Stimulated activated CD4-positive, alpha-beta T cell treated with anti-CD3 and anti-CD28 coated beads, Interleukin-1b, Interleukin-23, amount 100 ng/mL, for 48 hours (primary cell): ENCODE measurements around the gene PTMS.

Experiments used
- DNase-seq: peaks from one replicate; pipeline ENCODE4 v3.0.0-alpha.2; 2020

Gene PTMS

DNA sequence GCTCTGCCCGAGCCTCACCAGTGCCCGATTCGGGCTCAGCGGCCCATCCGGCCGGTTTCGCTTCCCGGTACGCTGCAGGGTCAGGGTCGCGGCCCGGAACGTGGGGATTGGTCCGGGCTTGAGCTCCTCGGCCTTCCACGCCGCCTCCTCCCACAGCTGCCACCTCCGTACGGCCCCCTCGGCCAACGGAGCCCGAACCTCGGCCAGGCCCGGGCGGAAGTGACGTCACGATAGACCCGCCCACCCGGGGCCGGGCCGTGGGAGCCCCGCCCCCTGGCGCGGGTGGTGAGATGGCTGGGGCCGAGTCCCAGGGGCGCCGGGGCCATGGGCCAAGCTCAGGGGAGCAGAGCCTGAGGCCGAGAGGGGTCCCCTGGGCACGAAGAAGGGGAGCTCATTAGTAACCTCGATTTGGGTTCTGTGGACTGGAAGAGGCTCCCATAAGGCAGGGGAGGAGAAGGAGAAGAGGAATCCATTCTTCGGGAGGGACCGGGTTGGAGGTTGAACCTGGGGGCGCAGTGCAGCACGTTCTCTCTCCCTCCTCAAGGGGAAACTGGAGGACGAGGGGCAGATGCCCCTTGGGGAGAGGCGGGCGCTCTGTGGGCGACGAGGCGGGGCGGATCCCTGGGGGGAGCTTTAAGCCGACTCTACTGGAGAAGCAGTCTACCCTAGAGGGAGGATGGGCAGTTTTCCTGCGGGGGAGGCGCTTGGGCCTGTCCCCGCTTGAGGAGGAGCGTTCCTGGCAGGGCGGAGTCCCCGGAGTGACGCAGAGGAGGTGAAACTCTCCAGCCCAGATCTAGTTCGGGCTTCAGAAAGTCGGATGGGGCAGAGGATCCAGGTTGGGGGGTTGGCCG lies 13.0 kb upstream of the PTMS start, which contains the start of gene MLF2:
MLF2 (minus strand) TSS at position 221 of the 851 bp plus-strand sequence. CDS start 807 bp downstream, outside the sequence.
- peak; percentile 98 for DNase-seq

DNA sequence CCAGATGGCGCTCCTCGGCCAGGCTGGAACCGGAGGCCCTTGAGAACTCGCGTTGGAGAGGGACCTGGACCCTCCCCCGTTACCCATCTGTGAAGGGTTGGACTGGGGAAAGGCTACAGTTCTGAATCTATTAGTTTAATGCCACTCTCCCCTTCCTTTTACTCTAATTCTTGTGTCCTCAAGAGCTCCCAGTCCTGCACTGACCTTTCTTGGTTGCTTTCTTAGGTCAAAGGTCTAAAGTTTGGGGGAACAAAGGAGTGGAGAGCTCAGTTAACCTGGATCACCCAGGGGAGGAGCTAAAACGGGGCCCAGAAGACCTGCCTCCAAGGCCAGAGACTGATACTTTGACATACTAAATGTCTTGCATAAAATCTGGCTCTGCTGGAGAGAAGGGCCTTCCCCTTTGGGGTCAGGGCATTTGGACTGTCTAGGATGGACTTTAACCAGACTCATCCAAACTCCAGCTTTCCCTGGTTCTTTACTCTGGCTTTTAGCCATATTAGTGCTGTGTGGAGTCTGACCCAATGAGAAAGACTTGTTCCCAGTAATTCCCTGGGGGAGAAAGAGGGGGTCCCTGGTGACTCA lies 12.3 kb upstream of the PTMS start:
- DNase-seq = no peak

DNA sequence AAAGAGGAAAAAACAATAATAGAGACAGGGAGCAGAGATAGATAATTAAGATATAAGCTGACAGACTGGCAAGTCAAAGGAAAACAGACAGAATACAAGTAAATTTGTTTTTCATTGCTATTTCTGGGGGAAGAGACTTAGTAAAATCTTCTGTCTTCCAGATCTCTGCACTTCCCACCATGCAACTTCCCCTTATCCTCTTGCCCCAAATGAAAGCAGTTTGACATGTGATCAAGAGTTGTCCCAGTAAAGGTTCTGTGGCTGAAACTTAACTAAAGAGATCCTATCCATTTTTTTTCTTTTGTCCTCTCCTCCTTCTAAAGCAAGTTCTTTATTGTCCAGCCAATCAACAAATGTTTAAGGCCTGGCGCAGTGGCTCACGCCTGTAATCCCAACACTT lies 11.8 kb upstream of the PTMS start:
- no peak for DNase-seq

DNA sequence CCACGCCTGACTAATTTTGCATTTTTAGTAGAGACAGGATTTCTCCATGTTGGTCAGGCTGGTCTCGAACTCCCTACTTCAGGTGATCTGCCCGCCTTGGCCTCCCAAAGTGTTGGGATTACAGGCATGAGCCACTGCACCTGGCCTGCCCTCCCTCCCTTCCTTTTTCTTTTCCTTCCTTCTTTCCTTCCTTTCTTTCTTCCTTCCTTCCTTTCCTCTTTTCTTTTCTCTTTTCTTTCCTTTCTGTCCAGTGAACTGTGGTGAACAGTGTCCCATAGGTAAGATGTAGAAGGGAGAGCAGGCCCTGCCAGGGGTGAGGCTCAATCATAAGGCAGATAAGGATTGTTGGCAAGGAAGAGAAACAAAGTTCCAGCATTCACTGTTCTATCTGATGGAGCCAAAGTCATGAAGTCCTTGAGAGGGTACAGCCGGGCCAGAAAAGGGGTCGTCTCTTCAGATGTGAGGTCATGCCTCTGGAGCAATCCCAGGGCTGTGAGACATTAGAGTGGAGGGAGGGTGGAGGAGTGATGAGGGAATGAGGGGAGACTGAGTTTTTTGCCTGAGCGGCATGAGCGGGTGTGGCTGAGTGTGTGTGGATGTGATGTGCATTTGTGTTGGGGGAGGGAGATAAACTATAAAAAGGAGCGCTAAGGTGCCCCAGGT lies 9.0 kb upstream of the PTMS start:
- DNase-seq = no peak

DNA sequence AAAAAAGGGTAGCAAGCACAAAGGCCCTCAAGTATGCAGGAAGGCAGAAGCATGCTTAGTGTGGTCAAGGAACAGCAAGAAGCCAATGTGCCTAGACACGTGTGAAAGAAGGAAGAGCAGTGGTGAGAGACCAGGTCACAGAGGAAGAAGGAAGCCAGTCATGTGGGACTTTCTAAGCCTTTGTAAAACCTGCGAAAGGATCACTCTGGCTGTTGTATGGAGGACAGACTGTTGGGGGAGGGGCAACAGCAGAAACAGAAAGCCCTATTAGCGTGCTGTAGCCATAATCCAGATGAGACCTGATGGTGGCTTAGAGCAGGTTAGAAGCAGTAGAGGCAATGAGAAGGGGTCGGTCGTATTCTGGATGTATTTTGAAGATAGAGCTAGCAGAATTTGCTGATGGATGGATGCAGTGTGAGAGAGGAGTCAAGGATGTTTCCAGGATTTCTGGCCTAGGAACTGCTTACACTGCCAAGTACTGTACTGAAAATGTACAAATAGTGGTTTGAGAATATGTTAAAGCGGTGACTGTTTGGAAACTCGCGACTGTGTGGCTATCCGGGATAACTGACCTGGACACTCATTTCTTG lies 7.6 kb upstream of the PTMS start:
- no peak for DNase-seq

DNA sequence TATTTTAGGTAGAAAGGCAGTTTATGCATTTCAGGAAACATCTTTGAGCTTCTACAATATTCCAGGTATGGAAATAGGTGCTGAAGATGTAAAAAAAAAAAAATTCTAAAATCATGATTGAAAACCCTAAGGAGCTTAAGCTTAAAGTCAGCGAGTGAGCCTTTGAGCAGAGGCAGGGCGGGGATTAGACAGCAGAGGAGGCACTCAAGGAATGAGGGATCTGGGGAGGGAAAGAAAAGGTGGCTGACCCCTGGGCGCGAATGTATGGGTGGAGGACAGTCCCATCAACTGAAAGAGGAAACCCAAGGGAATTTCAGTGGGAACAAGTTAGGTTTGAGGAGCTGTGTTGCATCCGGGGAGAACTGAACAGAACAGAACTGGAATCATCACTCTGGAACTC lies 6.4 kb upstream of the PTMS start:
- DNase-seq = no peak

DNA sequence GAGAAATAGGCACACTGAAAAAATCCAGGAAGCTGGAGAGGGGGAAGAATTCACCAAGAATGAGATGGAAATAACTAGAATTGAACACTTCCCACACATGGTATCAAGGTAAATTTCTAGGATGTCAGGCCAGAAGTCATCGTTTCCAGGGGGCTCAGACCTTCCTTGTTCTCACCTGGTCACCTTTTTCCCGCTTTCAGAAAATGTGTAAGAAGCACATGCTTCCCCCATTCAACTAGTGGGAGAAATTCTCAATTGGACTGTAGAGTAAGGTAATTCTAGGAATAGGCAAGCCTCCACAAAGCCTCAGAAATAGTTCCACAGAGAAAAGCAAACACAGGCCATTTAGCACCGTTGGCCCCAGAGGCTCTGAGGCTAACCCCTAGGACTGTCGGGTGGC lies 2.8 kb upstream of the PTMS start:
- DNase-seq = no peak

DNA sequence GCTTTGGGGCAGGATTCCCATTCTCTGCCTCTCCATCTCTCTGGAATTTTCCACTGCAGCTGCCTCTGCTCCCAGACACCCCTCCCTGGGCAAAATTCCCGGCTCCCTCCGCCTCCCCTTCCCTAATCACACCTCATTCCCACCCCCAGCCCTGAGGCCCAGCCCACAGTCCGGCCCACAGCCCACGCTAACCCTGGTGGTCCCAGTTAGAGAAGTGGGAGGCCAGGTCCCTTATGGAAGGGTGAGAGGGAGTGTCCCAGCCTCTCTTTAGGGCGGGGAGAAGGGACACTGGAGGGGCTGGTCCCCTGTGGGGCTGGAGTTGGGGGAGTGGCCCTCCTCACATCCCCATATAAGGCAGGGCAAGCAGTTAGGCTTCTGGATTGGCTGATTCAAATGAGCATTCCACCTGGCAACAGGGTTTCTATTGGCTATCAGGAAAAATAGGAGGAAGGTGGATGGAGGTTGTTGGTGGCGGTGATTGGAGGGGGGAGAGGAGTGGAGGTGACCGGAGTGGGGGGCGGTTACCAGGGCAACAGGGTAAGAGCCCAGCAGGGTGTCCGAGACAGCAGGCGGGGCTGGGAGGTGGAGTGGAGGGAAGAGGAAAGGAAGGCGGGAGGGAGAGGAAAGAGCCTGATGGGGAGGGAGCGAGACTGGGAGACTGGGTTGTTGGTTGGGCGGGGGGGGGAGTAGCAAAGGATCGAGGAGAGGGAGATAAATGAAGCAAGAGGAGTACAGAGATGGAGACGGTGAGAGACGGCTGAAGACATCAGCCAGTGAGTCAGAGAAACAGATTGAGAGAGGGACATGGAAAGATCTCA lies 1.9 kb upstream of the PTMS start:
- peak; percentile 64 for DNase-seq

DNA sequence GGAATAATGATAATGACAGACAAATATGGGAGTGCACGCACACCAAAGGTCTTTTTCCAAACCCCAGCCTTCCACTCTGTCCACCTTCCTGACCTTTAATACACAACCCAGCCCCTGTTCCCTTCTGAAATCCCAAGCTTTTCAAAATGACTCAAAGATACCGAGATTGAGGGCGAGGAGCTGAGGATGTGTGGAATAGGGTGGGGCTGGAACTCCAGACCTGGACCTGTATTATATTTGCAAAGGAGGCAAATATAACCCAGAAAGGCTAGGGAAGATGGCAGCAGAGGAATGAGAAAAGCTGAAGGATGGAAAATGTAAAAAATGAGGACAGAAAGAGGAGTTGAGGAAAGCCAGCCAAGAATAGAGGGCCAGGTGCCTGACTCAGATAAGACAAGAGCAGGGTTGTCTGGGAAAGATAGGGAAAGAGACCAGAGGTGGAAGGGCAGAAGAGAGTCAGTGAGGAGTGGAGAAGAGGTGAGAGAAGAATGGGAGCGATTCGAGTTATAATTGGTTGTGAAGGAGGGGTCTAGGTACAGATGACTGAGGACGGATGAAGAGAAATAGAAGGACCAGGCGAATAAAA lies 1.0 kb upstream of the PTMS start:
- no peak for DNase-seq

DNA sequence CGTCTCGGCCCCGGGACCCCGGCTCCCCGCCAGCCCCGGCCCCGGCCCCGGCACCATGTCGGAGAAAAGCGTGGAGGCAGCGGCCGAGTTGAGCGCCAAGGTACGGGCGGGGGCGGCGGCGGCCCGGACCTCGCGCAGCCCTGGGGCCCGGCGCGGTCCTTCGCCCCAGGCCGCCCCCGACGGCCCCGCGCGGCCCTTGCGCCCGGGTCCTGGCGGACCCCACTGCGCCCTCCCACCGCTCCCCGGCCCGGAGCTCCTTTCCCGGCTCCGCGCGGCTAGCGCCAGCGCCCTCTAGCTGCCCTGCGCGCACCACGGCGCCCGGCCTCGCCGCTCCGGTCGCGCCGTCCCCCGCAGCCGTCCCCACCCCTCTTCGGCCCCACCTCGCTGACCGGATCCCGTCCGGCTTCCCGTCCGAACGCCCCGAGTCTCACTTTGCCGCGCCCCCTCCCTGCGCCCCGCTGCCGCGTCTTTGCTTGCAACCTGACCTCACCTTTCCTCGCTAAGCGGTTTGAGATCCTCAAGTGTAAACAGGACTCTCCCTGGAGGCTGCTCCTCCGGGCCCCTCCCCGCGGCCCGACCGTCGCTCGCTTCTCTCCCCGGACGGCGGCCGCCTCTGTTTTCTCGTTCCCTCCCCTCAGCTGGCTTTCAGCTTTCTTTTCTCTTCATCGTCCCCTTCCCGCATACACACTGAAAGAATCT lies 637 bp downstream of the PTMS start:
- no peak for DNase-seq

DNA sequence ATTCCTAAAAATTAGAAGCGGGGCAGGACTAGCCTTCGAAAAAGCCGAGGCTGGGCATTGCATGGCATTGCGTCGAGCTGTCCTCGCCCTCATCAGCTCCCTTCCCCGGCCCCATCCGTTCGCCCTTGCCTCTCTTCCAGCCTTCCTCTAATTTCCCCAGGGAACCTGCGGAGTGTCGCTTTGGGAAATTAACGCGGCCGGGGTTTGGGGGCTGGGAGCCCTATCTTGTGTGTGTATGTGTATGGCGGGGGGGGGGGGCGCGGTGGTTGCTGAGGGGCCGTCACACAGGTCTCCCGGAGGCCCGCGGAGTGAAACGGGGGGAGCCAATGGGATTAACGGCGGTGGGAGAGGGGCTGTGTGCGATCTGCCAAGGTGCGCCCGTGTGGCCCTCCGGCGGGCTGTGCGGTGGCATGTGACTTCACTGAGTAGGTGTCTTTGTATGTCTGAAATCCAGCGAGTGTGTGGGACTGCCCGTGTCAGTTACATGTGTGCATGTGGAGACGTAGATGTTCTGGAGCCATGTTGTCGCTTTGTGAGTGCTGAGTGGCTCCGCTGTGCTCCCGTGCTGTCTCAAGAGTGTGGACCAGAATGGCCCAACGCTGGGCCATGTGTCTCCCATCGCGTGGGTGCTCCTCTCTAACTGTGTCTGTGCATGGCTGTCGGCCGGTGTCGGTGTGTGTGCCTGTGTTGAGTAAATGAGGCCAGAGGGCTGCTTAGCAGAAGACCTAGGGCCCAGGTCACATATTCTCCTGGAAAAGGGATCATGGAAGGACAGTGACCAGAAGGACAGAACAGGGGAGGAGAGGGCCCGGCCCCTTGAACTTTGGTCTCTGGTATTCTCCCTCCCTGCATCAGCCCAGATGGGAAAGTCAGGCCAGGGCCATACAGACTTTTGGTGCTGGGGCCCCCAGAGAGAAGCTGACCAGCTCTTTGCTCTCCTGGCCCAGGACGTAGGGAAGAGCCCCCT lies 1.5 kb downstream of the PTMS start:
- DNase-seq = no peak

DNA sequence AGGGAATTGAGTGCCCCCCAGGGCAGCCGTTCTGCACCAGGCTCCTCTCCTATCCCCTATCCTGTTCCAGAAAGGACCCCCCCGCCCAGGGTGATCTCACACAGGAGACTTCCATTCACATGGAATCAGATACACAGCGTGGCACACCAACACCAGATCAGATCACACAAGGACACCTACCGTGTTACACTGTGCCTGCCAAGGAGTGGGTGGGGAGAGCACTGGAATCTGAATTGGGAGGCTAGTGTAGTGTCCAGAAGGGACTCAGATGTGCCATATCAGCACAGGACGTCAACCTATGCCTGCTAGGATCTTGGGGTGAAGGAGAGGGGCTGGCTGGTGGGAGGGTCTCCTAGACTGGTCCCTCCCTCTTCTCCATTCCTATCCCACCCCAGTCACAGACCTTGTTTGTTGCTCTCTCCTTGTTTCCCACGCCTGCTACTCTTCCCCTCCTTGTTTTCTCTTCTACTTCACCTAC lies 2.3 kb downstream of the PTMS start:
- no peak for DNase-seq

DNA sequence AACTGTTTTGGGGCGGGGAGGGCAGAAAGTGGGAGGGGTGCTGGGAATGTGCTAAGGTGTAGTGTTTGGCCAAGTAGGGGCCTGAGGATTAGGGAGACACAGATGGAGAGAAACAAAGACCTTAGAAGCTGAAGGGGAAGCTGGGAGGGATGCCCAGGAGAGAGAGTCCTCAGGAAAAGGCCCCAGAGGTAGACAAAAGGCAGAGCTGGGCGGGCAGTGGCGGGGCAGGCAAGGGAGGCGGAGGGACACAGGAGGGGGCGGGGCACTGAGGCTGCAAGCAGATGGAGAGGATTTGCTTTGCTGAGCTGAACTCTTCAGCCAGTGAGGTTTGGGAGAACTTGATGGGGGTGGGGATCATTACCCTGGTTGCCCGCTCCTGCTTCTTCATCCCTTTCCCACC lies 2.8 kb downstream of the PTMS start:
- DNase-seq = no peak

DNA sequence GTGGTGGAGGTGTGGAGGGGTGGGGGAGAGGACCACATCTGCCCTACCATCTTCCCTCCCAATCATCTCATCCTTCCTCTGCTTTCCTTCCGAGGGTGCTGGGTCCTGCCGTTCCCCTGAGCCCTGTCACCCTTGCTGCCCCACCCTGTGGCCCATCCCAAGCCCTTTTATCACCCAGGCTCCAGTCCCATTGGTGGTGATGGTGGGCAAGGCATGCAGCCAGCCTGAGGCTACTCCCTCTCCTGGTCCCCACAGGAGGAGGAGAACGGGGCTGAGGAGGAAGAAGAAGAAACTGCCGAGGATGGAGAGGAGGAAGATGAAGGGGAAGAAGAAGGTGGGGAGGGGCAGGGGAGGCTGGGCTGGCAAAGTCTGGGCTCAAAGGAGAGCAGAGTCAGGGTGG lies 3.5 kb downstream of the PTMS start:
- no peak for DNase-seq

DNA sequence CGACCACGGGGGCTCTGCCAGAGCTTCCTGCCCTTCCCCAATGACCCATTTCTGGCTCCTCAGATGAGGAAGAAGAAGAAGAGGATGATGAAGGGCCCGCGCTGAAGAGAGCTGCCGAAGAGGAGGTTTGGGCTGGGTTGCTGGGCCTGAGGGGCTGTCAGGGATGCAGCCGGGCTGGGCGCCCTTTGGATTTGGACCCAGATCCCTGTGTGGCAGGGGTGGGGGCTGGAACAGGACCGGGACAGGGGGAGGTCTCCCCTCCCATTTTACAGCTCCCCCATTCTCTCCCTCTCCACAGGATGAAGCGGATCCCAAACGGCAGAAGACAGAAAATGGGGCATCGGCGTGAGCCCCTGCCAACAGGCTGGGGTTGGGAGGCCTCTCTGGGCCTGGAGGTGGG lies 3.9 kb downstream of the PTMS start:
- no peak for DNase-seq

DNA sequence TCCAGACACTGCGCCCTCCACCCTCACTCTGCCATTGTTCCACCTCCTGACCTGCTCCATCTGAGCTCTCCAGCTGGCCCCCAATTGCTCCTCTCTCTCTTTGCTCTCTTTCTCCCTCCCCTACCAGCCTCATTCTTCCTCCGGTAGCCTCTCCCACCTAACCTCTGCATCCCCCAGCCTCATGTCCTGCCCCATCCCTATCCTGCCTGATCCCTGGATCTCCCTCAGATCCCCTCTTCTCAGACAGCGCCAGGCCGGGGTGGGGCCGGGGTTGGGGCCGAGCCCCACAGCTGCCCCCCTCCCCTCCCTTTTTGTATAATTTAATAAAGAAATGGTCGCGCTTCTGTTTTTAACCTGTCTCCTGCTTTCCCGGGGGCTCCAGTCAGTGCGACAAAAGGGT lies 4.4 kb downstream of the PTMS start:
- no peak for DNase-seq

DNA sequence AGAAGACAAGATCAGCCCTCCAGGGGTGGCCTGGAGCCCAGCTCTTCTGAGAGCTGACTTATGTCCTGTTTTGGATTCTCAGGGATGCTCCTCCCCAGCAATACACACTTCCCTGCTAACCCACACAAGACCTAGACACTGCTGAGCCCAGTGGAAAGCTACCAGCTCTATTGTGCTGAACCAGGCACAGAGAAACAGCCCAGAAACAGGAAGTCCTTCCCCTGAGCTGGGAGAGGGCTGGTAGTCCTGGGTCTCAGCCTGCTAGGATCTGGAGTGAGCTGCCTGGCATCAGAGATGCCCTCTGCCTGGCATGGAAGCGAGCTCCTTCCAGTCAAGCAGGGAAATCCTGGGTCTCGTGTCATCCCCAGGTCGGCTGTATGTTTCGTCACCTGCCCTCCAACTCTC lies 4.9 kb downstream of the PTMS start:
- no peak for DNase-seq

DNA sequence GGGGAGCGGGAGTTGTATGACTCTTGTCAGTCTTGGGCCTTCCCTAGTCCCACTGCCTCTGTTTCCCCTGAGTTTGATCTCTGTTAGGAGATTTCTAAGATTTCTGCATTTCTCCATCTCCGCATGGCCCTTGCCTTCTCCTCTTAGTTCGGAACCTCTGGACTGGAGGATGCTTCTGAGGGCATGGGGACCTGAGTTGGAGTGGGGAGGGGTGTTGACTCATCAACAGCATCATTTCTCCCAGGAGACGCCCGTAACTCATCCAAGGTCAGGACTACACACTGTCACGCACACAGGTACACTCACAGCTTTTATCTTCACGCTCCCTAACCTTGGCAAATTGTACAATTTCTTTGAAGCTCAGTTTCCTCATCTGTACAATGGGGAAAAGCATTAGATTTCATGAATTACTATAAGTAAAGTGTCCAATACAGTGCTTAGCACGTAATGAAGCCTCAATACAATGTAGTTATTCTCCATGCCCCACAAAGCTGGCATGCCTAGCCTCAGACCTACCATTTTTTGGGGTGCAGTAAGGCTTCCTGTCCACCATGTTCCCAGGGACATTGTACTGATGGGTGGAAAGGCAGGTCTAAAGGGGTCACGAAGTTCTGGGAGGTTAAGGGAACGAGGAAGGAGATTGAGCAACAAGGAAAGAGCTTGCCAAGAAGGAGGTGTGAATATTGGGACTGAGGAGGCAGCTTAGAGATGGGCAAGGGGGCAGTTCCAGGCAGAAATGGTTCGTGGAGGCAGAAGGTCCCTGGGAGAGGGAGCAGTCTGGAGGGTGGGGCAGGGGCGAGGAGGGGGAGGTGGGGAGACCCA lies 5.6 kb downstream of the PTMS start:
- no peak for DNase-seq

DNA sequence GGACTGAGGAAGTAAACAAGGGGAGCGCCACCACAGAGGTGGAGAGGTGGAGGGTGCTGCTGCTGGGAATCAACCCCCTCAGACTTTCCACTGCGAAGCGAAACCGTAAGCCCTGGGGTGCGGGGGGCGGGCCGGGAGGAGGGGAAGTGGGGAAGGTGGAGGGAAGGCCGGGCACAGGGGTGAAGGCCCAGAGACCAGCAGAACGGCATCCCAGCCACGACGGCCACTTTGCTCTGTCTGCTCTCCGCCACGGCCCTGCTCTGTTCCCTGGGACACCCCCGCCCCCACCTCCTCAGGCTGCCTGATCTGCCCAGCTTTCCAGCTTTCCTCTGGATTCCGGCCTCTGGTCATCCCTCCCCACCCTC lies 6.2 kb downstream of the PTMS start, which contains the start of gene LAG3:
LAG3 (plus strand) TSS at position 190 of the 365 bp plus-strand sequence. CDS start 333 bp downstream, outside the sequence.
- DNase-seq = peak; percentile 66
